Measurements from ENCODE around the gene MAGI2.
A peak's percentile ranks its signal among the peaks of the same experiment; 100 is the strongest.

The MAGI2 gene

DNA sequence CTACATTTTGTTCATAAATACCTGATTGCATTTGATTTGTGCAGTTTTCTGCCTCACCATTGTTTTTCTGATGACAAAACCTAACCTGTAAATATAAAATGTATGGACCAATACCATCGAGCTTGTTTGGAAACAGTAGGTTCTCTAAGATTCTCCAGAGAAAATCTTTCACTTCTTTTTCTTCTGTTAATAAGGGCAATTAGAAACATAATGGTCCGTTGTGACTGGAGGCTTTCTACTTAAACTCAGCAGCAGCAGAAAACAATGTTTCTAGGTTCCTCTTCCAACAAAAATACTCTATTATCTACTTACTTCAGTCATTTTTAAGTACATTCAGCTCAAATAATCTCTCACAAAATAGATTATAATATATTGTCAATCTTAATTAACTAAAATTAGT, 1053.4 kb downstream of the MAGI2 start:
- no peak for DNase-seq

DNA sequence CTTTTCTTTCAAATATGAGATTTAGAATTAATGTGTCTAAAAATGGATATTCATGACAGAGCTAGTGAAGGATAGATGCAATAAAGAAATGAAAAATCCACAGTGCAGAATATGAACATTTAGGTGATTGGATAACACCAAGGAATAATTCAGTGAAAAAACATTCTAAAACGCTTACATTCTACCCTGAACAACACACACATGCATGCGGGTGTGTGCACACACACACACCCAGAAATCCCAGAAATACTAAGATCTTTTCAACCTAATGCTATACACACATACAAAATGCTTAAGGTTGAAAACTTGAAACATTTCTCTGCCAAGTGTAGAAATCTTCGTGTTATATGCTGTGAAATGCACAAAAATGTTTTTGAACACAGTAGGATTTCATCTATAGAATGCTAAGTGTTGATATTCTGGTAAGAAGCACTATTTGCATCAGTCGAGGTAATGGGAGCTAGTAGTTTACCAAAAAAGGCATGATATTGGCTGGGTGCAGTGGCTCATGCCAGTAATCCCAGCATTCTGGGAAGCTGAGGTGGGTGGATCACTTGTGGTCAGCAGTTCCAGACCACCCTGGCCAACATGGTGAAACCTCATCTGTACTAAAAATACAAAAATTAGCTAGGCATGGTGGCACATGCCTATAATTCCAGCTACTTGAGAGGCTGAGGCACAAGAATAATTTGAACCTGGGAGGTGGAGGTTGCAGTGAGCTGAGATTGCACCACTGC, 1054.3 kb downstream of the MAGI2 start:
- no peak for DNase-seq

DNA sequence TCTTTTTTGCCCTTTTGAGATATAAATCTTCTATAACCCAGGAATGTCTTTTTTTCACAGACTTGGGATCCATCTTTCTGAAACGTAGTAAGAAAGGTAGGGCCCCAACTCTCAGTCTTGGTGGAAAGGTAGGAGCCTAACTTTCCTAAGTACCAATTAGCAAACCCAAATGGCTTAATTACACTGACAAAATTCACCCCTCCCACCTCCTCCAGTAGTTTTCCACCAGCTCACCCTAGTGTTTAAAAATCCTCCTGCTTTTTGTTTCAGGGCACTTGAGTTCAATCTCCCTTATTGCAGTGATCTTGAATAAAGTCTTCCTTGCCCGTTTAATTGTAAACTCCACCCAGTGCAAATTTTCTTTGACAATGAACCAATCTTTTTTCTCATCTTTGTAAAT, 1054.9 kb downstream of the MAGI2 start:
- no peak for DNase-seq

DNA sequence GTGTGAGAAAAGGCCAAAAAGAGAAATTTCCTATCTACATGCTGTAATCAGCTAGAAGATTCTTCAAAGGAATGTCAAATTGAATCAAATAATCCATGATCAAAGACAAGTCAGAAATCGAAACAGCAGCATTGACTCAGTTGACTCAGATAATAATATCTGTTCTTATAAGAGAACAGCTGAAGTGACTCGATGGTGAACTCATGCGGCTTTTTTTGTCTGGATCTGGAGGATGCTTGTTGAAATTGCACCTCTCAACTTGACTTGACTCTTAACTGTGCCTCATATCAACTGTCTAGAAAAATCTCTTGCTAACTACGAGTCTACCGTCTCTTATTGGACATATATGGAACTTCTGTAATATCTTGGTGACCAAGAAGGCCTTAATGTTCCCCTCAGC, 1055.4 kb downstream of the MAGI2 start:
- DNase-seq = no peak

DNA sequence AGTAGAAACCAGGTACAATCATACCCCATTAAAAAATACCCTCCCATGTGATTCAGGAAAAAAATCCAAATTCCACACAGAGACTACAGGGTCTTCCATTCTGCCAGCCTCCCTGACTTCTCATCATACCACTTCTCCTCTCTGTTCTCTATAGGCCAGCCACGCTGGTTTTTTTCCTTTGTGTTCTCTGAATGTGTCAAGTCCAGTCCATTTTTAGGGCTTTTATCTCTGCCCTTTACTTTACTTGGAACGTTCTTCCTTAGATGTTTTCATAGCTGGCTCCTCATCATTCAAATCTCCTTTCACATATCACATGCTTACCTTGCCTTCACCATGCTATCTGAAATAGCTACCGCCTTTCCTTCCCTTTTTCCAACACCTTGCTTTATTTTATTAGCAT, 1057.3 kb downstream of the MAGI2 start:
- DNase-seq = no peak

DNA sequence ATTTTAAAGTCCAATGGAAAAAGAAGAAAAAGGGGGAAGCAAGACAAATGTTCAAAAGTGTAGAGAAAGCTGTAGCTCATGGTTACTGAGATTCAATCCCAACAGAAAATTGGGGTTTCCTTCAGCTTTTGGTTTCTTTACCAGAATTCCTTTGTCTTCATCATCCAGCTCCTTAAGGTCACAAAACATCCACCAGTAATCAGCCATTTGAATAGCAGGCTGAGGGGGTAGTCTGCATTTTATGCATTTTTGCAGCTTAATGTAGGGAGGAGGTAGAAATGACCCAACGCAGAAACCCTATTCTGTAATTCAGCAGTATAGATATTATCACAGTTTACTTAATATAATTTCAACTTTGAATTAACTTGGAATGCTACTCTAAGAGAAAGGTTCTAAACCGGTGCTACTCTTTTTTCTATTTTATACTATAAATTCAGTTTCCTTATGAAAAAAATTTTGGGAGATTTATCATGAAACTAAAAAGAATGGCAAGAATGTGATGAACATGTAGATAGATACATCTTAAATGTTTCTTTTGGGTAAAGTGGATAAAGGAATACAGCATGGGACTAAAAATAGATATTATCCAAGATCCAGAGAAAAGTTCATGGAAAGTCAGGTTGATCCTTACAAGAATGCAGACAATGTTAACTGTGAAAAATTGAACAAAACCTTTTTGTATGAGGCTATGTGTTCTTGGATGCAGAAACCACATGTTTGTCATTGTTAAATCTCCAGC, 1058.0 kb downstream of the MAGI2 start:
- no peak for DNase-seq

DNA sequence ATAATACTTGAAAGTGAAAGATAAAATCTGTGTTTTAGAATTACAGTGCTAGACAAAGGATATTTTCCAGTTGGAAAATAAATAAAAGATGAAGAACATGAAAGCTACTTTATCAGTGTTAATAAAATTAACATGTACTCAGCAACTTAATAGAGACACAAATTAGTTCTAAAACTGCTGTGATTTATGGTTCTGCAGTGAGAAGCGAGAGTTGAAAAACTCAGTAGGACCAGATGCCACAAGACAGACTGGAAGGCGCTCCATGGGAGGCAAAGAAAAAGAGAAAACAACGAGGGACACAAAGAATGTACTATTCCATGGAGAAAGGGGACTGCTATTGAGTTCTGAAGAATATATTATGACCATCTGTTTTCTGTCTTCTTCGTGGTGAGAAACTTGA, 1064.4 kb downstream of the MAGI2 start:
- DNase-seq = no peak

DNA sequence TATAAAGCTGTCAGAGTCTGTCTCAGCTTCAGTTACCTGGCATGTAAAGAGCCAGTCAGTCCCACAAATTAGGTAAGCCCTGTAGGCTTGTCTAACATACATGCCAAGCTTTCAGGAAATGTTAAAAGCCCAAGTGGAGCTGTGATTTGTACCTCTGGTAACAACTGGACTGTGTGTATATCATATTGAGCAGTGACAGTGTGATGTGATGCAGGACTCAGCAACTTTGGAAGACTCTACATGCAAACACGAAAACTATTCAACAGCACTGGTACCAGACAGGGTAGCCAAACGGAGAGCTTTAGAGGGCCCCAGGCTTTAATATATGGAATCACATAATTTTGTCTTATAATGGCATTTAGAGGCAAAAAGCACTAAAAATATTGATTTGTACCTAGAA, 1066.9 kb downstream of the MAGI2 start:
- DNase-seq = no peak

DNA sequence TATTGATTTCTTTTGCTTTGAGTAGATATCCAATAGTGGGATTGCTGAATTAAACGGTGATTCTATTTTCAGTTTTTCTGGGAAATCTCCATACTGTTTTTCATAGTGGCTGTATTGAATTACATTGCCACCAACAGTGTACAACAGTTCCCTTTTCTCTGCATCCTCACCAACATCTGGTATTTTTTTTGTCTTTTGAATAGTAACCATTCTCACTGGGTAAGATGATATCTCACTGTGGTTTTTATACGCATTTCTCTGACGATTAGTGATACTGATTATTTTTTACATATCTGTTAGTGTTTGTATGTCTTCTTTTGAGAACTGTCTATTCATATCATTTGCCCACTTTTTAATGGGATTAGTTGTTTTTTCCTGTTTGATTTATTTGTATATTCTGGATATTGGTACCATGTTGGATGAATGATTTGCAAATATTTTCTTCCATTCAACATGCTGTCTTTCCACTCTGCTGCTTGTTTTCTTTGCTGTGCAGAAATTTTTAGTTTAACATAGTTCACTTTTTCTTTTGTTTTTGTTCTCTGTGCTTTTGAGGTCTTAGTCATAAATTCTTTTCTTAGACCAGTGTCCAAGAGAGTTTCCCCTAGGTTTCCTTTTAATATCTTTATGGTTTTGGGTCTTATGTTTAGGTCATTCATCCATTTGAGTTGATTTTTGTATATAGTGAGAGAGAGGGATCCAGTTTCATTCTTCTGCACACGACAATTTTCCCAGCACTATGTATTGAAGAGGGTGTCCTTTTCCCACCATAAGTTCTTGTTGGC, 1070.2 kb downstream of the MAGI2 start:
- DNase-seq = no peak

DNA sequence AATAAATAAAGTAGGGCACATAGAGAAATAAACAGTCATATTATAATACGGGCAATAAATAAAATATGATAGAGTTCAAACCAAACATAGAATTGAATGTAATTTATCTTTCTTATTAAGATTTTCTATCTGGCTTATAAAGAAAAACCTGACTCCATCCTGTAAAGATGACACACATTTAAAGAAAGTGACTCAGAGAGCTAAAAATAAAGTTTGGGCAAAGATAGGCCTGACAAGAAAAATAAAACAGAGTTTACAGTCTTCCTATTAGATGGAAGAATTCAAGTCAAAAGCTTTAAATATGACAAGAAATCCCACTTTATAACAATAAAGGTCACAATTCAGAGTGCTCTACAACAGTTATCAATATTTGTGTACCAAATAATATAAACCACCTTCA, 1074.3 kb downstream of the MAGI2 start:
- no peak for DNase-seq

DNA sequence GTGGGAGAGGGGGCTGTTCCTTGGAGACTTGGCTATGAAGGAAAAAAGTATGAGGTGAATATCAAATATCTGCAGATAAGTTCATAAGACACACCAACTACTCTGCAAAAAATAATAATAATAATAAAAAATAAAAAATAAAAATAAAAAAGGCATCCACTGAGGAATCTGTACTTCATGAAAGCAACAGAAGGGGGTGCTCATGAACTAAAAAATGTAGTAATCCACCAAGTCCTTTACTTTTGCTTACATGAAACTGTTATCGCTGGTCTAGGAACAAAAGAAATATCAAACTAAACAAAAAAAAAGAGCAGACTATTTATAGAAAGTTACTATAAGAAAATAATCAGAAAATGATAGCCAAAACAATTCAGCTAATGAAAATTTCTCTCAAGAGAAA, 1075.9 kb downstream of the MAGI2 start:
- DNase-seq = no peak

DNA sequence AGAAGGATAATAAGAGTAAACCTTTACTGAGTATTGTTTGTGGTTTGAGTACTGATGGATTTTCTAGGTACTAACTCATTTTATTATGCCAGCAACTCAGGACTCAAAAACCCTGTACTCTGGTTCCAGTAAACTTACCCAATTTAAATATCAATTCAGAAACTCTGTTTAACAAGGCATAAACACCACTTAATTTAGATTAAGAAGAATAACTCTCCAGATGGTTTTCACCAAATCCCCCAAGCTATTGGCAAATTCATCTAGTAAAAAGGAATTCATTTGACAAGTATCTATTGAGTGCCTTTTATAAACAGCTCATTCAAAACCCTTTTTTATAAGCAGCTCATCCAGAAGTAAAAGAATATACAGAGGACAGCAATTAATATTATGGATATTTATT, 1082.5 kb downstream of the MAGI2 start:
- no peak for DNase-seq

DNA sequence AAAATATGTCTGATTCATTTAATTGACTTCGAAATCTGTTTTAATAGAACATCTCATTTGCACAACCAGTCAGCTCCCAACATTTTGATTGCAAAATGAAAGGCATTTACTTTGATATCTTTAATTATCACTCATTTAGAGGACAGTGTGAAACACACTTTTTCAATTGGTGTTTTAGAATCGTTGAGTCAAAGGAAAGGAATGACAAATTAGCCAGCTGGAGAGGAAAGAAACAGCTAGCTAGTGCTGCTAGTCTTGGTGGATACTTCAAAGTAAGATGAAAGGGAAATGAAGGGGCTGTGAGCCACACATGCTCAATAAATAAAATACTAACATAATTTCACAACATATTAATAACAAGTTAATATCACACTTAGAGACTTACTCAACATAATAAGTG, 1084.7 kb downstream of the MAGI2 start:
- DNase-seq = no peak

DNA sequence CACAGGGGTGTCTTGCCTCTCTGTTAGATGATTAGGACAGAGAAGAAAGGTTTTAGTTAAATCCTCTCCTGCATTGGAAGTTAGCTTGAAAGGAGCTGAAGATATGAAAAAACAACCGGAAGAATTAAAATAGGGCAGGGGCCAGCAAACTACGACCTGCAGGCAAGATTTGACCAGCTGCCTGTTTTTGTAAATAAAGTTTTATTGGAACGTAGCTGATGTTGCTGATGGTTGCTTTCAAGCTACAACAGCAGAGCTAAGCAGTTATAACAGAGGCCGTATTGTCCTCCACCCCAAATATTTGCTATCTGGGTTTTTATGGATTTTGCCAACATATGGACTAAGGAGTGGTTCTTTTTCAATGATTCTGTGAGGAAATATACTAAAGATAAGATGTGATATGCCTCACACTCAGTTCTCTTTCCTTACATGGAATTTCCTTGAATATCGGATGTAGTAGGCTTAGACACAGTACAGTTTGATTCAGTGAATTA, 1086.1 kb downstream of the MAGI2 start:
- no peak for DNase-seq

DNA sequence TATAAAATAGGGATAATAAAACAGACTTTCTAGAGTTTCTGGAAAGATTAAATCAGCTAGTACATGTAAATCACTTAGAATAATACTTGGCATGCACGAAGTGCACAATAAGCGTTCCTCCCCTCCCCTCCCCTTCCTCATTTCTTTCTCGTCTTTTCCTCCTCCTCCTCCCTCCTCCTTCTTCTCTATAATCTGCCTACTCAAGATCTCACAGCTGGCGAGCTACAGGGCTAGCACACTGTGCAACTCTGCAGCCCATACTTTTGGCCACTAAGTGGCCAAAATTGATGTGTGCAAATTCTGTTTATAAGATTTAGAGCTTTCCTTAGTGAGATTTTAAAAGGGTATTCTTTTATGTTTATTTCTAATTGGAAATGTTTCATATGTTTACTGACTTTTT, 1089.6 kb downstream of the MAGI2 start:
- DNase-seq = no peak

DNA sequence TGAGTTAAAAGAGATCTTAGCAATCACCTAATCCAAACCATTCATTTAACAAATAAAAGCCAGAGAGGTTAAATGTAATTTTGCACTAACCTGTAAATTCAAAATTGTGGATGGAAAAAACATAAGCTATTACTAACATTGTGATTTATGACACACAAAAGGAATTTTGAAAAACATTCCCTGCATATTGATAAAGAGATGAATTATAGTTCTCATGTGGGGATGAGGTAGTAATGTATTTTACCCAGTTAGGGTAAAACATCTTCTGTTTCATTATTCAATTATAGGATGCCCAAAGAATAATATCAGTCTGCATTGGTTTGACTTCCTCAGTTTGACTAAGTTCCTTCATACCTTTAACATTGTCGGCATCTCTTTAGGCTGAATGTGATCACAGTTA, 1093.6 kb downstream of the MAGI2 start:
- DNase-seq = no peak

DNA sequence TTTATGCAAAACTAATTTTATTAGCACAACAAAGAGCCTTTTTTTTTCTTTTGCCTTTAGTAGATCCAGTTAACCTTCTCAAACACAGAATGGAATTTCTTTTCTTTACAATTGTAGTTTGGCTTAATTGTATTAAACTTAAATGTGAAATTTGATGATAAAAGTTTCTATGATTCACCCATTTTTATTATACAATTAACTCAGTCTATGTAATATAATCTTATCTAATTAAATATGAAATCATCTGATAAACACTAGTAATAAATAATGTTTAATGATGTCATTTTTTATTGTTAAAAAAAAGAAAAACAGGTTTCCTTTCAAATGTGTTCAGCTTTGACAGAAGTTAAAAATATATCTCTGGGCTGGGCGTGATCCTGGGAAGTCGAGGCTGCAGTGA, 1095.8 kb downstream of the MAGI2 start:
- DNase-seq = no peak

DNA sequence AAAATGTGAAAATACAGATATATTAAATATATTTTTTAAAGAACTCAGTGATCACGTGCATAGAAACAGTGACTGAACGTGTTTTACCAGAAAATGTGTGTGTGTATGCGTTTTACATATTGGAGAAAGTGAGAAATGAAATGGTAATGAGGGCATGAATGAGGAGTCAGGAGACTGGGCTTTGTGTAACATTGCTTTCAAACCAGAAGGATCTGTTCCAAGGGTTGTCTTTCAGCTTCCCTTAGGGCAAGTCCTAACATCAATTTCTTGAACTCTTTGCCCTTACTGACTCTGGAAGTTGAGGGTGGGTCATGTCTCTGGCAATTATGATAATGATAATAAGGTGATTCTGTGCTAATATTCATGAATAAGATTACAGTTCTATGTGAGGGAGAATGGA, 1097.6 kb downstream of the MAGI2 start:
- no peak for DNase-seq

DNA sequence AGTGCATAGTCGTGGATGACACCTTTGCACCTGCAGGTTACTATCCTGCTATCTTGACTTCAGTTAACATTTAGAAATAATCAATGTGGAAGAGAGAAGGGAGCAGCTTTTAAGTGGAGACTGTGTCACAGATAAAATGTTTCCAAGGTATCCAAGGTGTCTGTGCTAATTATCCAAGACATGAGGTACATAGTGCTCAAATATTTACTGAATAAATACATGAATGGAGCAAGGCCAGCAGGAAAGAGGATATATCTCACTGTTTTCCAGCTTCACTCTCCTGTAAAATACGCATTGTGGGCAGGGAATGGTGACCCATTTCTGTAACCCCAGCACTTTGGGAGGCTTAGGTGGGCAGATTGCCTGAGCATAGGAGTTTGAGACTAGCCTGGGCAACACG, 1102.5 kb downstream of the MAGI2 start:
- DNase-seq = no peak

DNA sequence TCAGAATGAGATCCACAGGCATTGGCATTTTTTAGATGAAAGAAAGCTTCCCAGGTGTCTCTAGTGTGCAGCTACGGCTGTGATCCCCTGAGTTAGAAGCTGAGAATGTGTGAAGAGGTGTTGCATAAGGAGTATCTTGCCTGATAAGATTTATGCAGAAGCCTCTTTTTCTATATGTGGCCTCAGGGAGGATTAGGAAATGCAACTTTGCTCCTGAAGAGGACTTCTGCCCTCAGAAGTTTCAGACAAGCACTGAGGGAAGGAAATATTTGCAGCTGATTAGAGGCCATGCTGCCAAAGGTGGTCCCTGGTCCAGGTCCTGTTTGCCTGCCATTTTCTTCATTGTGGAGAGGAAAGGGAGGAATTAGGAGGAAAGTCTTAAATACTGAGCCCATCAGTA, 1103.1 kb downstream of the MAGI2 start:
- no peak for DNase-seq

DNA sequence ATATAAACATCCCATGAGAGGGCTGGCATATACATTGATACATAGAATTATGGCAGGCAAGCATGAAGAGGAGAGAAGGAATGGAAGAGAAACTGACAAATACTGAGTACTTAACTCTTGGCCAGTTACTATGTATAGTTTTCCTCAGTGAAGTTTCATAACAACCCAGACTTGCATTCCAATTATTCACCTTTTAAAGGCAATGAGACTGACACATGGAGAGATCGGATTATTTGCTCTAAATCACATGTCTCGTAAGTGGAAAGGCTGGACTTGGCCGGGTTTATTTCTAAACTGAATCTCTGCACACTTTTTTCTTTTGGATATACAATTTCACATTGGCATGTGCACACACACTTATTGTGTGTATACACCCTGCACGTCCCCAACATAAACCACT, 1106.6 kb downstream of the MAGI2 start:
- DNase-seq = no peak

DNA sequence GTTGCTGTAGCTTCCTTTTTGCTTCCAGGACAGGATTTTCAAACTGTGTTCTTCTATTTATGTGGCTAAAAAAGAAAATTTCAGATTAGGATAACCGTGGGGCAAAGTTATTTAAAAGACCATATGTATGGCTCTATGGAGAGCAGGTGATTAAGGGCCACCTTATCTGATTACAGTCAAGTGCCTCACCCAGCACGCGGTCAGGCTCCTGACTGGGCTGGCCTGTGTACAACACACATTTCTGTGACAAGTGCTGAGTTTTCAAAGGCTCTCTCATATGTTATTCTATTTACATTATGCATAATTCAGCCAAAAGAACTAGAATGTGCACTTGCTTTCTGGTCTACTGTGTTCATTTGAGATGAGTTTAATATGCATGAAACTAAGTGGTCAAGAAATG, 1107.5 kb downstream of the MAGI2 start:
- DNase-seq = peak in 1 of 14 donors; percentile 3

DNA sequence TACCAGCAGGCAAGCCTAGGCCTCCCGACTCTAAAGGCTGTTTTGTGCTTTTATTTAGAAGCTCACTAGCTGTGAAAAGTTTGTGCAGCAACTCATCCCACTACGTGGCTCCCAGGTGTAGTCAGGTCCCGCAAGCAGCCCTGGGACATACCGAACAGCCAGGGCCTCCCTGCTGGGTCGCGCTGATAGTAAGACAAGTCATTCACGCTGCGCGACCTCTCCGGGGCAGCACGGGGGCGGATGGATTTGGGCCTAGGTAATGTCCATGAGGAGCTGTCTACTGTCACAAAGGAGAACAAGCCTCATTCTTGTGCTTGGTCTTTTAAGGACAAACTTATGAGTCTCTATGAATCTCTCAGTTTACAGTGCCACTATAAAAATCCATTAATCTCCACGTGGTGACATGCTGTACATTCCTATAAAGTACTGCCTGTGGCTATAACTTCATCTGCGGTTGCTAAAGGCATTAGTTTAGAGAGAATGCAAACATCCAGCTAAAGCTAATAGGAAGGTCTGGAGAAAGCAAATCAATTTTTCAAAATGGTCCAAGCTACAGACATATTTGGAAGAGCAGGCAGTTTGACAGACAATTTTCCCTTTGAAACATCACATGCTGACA, 1108.1 kb downstream of the MAGI2 start:
- DNase-seq = no peak

All from C1 segment of cervical spinal cord (tissue), 14 donors.